Endodermal cell (in vitro differentiated cells): ENCODE results near the gene PCDHGA8. TPM values are rescaled to one million over a fixed set of nuclear protein-coding genes. Genes with fewer than 3 reads are reported as not detected.
"Not testable (repeated sequence)": the region's sequence is repeated elsewhere in the genome, so short reads cannot be mapped to it uniquely, and the experiment has no call there.

ENCODE experiments used
- DNase-seq: peaks from one replicate; pipeline ENCODE4 v3.0.0-alpha.2; 2017
- H3K27ac ChIP-seq: 2 replicates; pipeline ENCODE4 v1.5.1; 2013; ENCODE audit warnings: mild to moderate bottlenecking, low read depth, low read length, moderate library complexity
- H3K27me3 ChIP-seq: 2 replicates; pipeline ENCODE4 v1.6.1; 2013; ENCODE audit warnings: mild to moderate bottlenecking, low read length, moderate library complexity; ENCODE audit not compliant: insufficient read depth, control insufficient read depth, poor library complexity, severe bottlenecking
- H3K36me3 ChIP-seq: 2 replicates; pipeline ENCODE4 v1.7.0; 2013; ENCODE audit warnings: mild to moderate bottlenecking, low read length, moderate library complexity; ENCODE audit not compliant: control insufficient read depth, insufficient read depth
- H3K4me1 ChIP-seq: one replicate; pipeline ENCODE4 v1.7.0; 2013; ENCODE audit warnings: low read length; ENCODE audit not compliant: control insufficient read depth, insufficient read depth
- H3K4me3 ChIP-seq: 2 replicates; pipeline ENCODE4 v1.5.1; 2013; ENCODE audit warnings: mild to moderate bottlenecking, low read length, moderate library complexity
- H3K9ac ChIP-seq: 2 replicates; pipeline ENCODE4 v1.6.1; 2013; ENCODE audit warnings: mild to moderate bottlenecking, low read length, moderate library complexity; ENCODE audit not compliant: poor library complexity, severe bottlenecking; ENCODE audit errors: extremely low read depth
- H3K9me3 ChIP-seq: 2 replicates; pipeline ENCODE4 v1.6.1; 2013; ENCODE audit warnings: mild to moderate bottlenecking, low read length, moderate library complexity; ENCODE audit not compliant: control insufficient read depth
- H3K27ac Mint-ChIP-seq: 2 replicates; pipeline ENCODE4 v1.8.0; 2020; ENCODE audit warnings: mixed read lengths
- H3K27me3 Mint-ChIP-seq: 2 replicates; pipeline ENCODE4 v1.8.0; 2021; ENCODE audit warnings: mild to moderate bottlenecking, mixed read lengths; ENCODE audit not compliant: insufficient read depth
- H3K36me3 Mint-ChIP-seq: 2 replicates; pipeline ENCODE4 v1.8.0; 2020; ENCODE audit warnings: low read depth, mixed read lengths
- H3K4me1 Mint-ChIP-seq: 2 replicates; pipeline ENCODE4 v1.8.0; 2020; ENCODE audit warnings: mixed read lengths
- H3K4me3 Mint-ChIP-seq: 2 replicates; pipeline ENCODE4 v1.8.0; 2020; ENCODE audit warnings: mild to moderate bottlenecking, moderate library complexity, mixed read lengths
- H3K9me3 Mint-ChIP-seq: 2 replicates; pipeline ENCODE4 v1.8.0; 2020; ENCODE audit warnings: mild to moderate bottlenecking, mixed read lengths
- WGBS, 2 experiments: methylation state at CpG; one replicate each; pipeline versions ENCODE4 v1.1.5 to v1.1.7; 2013; ENCODE audit warnings: missing lambda C conversion rate in 2 of 2, mixed read lengths in 1 of 2; ENCODE audit not compliant: insufficient coverage in 1 of 2, insufficient read length in 1 of 2; 5-methylcytosine and 5-hydroxymethylcytosine counted together
- total RNA-seq, 2 donors: library from RNA; stranded (reverse); fragmentation: NEBNext Ultra II Directional in 1 of 2; extraction: Animal tissue kit (Norgen Biotek cat#: 25700) in 1 of 2; gene quantifications; 2 replicates in 1 of 2; 3 replicates in 1 of 2; pipeline ENCODE4 v1.2.1, GENCODE V29; 2021
- TF ChIP-seq, protein P1 (sequence below): fragments of 200-600 bp; sonication (generic); conservative IDR thresholded peaks from 2 replicates; pipeline ENCODE4 v1.5.0; 2021; ENCODE audit warnings: antibody characterized with exemption, mild to moderate bottlenecking

PCDHGA8 gene
- total RNA-seq, 2 donors from 2014 or later, result 1.1 to 3.0 TPM

DNA sequence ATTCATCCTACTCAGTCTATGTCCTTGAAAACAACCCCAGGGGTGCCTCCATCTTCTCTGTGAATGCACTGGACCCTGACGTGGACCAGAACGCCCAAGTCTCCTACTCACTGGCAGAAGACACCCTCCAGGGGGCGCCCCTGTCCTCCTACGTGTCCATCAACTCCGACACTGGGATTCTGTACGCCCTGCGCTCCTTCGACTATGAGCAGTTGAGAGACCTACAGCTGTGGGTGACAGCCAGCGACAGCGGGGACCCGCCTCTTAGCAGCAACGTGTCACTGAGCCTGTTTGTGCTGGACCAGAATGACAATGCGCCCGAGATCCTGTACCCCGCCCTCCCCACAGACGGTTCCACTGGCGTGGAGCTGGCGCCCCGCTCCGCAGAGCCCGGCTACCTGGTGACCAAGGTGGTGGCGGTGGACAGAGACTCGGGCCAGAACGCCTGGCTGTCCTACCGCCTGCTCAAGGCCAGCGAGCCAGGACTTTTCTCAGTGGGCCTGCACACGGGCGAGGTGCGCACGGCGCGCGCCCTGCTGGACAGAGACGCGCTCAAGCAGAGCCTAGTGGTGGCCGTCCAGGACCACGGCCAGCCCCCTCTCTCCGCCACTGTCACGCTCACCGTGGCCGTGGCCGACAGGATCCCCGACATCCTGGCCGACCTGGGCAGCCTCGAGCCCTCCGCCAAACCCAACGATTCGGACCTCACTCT is 16.8 kb upstream of the PCDHGA8 start:
- H3K4me1 ChIP-seq, H3K27me3 ChIP-seq, H3K27me3 Mint-ChIP-seq, H3K4me1 Mint-ChIP-seq, H3K9ac ChIP-seq, DNase-seq, H3K4me3 ChIP-seq, H3K27ac ChIP-seq, H3K36me3 ChIP-seq, H3K27ac Mint-ChIP-seq, H3K4me3 Mint-ChIP-seq: not testable (repeated sequence)
- TF ChIP-seq, protein P1, sequence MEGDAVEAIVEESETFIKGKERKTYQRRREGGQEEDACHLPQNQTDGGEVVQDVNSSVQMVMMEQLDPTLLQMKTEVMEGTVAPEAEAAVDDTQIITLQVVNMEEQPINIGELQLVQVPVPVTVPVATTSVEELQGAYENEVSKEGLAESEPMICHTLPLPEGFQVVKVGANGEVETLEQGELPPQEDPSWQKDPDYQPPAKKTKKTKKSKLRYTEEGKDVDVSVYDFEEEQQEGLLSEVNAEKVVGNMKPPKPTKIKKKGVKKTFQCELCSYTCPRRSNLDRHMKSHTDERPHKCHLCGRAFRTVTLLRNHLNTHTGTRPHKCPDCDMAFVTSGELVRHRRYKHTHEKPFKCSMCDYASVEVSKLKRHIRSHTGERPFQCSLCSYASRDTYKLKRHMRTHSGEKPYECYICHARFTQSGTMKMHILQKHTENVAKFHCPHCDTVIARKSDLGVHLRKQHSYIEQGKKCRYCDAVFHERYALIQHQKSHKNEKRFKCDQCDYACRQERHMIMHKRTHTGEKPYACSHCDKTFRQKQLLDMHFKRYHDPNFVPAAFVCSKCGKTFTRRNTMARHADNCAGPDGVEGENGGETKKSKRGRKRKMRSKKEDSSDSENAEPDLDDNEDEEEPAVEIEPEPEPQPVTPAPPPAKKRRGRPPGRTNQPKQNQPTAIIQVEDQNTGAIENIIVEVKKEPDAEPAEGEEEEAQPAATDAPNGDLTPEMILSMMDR, result peak; percentile 16
- H3K9me3 Mint-ChIP-seq, result peaks cover 52% of the 10 kb centered on the region
- H3K36me3 Mint-ChIP-seq, result peaks cover 42% of the 10 kb centered on the region
- WGBS, 2 experiments, result 88 to 96% methylated on average over 8 to 36 of the region's 48 CpGs
- H3K9me3 ChIP-seq, result peaks cover 48% of the 10 kb centered on the region

DNA sequence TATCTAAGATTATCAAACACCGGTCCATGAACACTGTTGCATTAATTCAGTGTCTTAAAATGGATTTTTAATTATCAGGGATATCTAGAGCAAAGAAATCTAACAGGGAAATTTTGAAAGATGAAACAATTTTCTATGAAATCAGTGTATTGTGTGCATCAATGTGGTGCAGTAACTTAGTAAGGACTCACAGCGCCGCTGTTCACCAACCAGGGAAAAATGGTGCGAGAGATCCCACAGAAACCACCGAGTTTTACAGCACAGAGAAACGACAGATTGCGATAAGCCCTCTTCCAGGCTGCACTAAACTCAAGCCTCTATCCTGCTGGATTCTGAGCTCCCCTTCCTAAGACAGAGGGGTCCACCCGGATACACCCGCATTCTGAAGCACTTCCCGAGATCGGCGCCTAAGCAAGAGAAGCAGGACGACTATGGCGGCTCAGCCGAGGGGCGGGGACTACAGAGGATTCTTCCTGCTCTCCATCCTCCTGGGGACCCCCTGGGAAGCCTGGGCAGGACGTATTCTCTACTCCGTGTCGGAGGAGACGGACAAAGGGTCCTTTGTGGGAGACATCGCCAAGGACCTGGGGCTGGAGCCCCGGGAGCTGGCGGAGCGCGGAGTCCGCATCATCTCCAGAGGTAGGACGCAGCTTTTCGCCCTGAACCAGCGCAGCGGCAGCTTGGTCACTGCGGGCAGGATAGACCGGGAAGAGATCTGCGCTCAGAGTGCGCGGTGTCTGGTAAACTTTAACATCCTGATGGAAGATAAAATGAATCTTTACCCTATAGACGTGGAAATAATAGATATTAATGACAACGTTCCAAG is 9.8 kb upstream of the PCDHGA8 start, which contains the start of gene PCDHGA7:
Gene PCDHGA7, plus strand, starts transcription at position 274 of the 826 bp plus-strand sequence. Its CDS starts 158 bp downstream, at position 432.
- H3K4me3 ChIP-seq, result no peak within 1 kb of the TSS
- H3K27me3 ChIP-seq, result no peaks in the 10 kb centered on the region
- peaks cover 42% of the 10 kb centered on the region for H3K9me3 Mint-ChIP-seq
- no peaks in the 10 kb centered on the region for H3K4me1 ChIP-seq
- H3K4me1 Mint-ChIP-seq, result no peaks in the 10 kb centered on the region
- H3K27ac Mint-ChIP-seq, result no peak within 1 kb of the TSS
- DNase-seq, result no peak
- H3K9ac ChIP-seq, result no peak within 1 kb of the TSS
- no peaks in the 10 kb centered on the region for H3K27me3 Mint-ChIP-seq
- peaks cover 38% of the 10 kb centered on the region for H3K9me3 ChIP-seq
- no peak within 1 kb of the TSS for H3K4me3 Mint-ChIP-seq
- TF ChIP-seq, protein P1, result no peak
- peaks cover 23% of the 10 kb centered on the region for H3K36me3 Mint-ChIP-seq
- no peaks in the 10 kb centered on the region for H3K36me3 ChIP-seq
- 91 to 95% methylated on average over 33 to 37 of the region's 37 CpGs for WGBS, 2 experiments
- no peak within 1 kb of the TSS for H3K27ac ChIP-seq

DNA sequence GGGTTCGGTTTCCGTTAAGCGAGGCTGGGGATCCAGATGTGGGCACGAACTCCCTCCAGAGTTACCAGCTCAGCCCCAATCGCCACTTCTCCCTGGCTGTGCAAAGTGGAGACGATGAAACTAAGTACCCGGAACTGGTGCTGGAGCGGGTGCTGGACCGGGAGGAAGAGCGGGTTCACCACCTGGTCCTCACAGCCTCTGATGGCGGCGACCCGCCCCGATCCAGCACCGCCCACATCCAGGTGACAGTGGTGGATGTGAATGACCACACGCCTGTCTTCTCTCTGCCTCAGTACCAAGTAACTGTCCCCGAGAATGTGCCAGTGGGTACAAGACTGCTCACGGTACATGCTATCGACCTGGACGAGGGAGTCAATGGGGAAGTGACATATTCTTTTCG is 9.1 kb upstream of the PCDHGA8 start:
- Histone ChIP-seq H3K36me3 (no peaks in the 10 kb centered on the region), H3K9me3 (peaks cover 36% of the 10 kb centered on the region), H3K4me1 (no peaks in the 10 kb centered on the region), H3K27ac (no peak overlapping the region), H3K4me3 (no peak overlapping the region), H3K9ac (no peak overlapping the region), H3K27me3 (no peaks in the 10 kb centered on the region)
- TF ChIP-seq, protein P1, result no peak
- Mint-ChIP-seq H3K36me3 (peaks cover 26% of the 10 kb centered on the region), H3K4me3 (no peak overlapping the region), H3K27me3 (peaks cover 3% of the 10 kb centered on the region), H3K4me1 (no peaks in the 10 kb centered on the region), H3K9me3 (peaks cover 46% of the 10 kb centered on the region), H3K27ac (no peak overlapping the region)
- no peak for DNase-seq
- whole genome bisulfite sequencing, 2 experiments, result 92 to 96% methylated on average over 17 to 21 of the region's 21 CpGs
